GM18909 (cell line): Measurements from ENCODE around the gene PRR5L.
A peak's percentile ranks its signal among the peaks of the same experiment; 100 is the strongest.
"Not testable (repeated sequence)": the region's sequence is repeated elsewhere in the genome, so short reads cannot be mapped to it uniquely, and the experiment has no call there.

Source experiments
- ATAC-seq: cut with Tn5 transposase; IDR thresholded peaks from one replicate; pipeline ENCODE4 v1.9.1; 2021; ENCODE audit warnings: mild to moderate bottlenecking; ENCODE audit not compliant: unreplicated experiment, poor library complexity

Gene PRR5L

DNA sequence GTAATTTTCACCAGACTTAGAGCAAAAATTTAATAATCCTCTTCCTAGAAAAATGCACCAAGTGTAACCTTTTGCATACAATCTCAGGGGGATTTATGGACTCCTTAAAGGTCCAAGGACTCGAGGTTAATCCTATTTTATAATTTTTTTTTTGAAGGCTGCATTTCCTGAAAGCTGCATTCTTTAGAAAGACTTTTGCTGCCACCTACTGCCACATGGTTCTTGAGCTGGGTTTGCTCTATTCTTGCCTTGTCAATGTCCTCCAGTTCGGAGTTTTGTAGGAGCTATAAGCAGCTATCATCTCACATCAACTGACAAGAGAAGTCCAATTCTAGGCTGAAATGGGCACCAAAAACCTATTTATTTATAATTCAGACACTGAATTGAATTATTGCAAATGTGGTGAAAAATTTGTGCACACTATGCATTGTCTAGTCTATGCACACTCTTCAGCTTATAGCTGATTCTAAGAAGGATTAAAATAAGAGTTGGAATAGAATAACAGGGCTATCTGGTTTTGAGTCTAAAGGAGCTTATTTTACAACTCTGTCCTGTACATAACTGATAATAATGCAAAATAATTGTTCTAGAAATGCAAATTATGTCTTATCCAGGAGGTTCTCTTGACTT is 182.7 kb downstream of the PRR5L start:
- no peak for ATAC-seq

DNA sequence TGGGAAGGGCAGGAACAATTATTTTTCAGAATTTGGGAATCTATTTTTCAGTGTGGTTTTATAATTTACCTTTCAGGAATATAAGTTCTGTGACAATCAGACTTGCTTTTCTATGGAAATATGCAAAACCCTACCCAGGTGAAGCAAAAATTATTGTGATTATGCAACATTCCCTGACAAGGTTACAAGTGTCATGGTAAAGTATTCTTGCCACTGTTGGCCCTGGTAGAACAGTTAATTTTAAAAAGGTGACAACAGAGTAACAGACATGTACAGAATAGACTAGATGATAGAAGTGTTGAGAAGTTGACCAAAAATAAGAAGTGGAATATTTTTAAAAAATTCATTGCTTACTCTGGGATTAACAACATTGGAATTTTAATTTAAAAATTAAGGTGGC is 184.7 kb downstream of the PRR5L start:
- ATAC-seq: no peak

DNA sequence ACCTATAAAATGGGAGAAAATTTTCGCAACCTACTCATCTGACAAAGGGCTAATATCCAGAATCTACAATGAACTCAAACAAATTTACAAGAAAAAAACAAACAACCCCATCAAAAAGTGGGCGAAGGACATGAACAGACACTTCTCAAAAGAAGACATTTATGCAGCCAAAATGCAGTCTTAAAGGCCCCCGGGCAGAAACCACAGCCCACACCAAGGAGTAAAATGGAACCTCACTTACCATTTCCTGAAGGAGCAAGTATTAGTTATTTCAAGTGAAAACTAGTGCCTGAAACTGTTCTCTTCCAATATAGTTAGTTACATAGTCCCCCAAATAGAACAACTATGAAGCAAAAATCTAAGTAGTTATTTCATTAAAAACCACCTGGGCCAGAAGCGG is 187.0 kb downstream of the PRR5L start:
- ATAC-seq: not testable (repeated sequence)

DNA sequence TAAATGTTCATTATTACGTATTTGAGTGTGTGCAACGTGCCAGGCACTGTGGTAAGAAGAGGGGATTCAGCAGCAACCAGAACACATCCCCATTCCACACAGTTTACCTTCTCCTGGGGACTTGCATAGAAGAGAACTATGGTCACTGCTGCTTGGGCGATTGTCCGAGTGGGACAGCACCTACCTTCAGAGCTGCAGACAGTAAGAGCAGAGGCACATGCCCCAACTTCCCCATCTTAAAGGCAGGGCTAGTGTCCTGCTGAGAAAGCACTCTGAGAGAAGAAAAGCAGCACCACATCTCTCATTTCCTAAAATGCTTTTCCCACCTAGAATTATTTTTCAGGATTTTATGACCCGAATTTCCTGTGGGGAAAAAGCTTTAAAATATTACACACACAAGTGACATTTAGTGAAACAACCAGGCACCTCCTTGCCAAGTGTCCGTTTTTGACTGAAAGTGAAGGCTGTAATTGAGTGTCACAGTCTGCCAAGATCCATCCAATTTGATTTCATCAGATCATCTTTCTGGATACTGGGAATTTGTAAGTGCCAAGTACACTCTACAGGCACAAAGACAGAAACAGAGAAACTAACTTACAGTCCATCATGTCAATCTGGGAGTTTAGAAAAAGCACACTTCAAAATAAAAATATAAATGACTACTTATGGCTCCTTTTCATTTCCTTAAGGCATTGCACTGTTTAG is 189.4 kb downstream of the PRR5L start:
- ATAC-seq: no peak

DNA sequence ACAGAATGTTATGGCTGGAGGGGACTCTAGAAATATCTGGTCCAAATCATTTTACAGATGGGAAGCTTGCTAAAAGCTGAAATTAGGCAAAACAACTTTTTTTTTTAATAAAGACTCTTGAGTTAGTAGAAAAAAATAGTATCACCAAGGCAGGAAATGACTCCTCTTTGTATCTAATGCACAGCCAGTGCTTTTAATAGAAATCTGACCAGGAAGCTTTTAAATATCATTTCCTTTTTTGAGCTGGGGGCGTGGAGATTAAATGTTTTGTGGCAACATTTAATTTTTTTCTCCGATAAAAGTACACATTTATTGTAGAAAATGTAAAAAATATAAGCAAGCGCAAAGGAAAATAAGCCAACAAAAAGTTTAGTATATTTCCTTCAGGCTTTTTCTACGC is 191.5 kb downstream of the PRR5L start:
- ATAC-seq: no peak

DNA sequence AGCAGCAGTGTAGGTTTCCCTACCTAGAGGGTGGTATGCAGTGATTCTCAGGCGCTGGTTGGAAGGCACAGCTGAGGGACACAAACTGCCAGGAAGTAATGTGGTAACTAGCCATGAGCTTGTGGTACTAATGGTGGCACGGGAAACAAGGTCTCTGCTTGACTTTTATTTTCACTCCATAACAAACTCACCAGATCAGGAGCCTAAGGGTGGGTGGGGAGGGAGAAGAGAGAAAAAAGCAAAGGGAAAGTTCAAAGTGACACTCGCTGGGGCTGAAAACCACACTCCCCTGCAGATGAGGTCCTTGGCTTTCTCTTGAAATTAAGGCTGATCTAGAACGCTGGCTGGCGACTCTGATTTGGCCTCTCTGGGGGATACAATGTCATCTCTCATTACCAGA is 192.0 kb downstream of the PRR5L start:
- ATAC-seq: peak; percentile 69

DNA sequence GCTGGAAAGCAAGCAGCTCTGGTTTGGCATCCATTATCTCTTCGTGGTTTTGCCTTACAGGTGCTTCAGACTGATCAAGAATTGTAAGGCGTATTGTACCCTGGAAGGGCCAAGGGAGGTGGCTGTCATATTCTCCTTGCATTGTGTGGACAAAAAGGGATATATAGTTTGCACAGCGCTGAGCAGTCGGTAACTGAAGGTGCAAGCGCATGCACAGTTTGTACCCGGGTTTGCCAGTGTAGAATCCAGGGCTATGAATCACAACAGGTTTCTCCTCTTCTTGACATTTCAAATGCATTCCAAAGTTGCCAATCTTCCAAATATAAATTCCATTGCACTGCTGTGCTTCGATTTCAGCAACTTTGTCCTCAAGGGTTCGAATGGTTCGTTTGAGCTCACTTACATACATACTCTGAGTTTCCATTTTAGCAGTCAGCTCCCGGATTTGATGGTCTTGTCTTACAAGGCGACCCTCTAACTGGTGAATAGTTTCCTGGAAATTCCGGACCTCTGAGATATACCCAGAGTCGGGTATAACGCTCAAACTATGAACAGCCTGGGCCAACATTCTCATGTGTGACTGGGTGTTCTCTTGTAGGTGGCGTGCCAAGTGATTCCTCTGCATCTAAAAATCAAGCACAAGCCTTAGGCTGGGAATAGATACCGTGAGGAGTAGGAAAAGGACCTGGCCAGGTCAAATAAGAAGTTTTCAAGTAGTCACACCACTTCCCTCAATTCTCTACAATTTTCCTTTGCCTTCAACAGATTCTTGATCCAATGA is 194.1 kb downstream of the PRR5L start:
- no peak for ATAC-seq

DNA sequence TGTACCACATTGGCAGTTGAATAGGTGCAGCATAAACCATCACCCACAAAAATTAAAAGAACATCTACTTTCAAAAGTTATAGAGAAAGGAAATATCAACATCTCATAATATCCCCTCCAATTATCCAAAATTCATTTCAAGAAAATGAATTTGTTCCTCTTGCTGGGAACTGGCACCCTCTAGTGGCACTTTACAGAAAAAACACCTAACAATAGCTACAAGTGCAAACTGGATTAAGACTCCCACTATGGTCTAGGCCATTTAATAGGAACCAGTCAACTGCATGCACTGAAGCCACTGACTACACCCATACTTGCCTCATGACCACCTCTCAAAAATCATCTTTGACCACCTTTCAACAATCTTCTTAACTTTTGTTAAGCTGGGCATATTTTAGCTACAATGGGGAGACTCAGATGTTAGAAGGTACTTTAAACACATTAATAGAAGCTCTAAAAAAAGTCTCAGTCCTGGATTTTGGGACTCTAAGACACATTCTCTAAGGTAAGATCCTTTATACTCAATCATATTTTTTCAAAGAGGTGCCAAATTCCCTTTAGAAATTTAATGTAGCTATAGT is 196.7 kb downstream of the PRR5L start:
- ATAC-seq: no peak

DNA sequence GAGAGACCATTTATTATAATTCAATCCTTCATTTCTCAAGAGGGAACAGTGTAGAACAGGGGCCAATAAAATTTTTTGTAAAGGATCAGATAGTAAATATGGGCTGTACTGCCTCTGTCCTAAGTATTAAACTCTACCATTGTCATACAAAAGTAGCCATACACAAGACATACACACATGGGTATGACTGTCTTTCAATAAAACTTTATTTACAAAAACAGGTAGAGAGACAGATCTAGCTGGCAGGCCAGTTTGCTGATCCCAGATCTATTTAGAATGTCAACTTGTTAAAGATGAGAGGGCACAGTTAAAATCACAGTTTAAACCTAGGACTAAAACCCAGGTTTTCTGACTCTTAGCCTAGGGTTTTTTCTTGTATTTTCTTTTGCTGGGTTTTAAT is 197.2 kb downstream of the PRR5L start:
- ATAC-seq: no peak

DNA sequence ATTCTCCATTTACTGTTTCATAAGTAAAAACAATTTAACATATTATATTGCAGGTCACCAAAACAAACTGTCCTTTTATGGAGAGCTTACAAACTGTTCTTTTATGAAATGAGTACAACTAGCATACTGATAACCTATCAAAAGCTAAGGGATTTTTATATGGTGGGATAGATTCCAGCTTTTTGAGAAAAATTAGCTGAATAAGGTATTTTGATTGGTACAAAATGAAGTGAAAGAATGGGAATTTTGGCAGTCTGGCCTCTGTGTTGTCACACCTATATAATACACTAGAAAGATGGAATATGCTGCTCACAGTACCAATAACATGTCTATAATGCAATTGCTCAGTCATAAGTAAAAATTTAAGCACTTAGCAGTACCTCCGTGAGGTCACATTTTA is 202.6 kb downstream of the PRR5L start:
- no peak for ATAC-seq

DNA sequence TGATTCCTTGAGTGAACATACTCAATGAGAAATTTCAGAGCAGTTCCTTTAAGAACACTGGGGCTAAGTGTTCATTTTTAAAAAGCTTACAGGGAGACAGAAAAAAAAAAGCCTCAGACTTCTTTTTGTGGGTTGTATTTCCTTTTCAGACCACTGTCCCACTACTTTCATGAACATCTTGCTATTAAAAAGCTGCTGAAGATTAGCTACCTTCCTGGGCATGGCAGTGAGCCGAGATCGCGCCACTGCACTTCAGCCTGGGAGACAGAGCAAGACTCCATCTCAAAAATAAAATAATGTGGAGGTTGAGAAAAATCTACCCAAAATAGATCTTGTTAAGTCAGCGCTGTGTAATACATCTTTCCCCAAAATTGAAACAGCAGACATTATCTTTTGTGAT is 203.2 kb downstream of the PRR5L start:
- no peak for ATAC-seq

DNA sequence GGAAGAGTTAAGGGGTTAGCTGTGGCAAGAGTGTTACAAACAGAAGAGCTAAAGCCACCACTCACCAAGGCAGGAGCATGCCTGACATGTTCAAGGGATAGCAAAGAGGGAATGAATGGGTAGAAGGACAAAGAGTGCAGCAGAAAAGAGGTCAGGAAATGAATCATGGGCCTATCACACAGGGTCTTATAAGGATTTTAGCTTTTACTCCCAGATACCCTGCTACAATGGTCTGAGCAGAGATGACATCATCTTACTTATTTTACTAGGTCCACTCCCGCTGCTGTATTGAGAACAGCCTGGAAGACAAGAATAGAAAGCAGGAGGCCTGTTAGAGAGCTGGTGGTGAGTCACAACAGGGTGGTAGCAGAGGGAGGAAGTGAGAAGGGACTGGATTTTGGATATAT is 204.2 kb downstream of the PRR5L start:
- ATAC-seq: peak; percentile 96

DNA sequence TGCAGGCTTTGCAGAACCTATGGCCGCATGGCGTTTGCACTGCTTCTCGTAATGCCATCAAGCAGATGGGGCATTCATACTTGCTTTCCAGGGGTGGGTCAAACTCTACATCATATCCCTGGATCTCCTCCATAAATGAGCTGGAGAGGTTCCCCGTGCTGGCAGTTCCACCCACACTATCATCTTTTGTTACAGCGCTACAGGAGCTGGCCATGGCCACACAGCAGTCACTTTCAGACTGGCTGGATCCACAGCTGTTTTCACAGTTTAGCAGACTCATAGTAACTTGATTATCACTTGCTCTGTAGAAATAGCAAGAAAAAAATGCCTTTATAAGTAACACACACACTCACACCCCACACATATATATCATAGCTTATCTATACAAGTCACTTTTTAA is 205.1 kb downstream of the PRR5L start:
- no peak for ATAC-seq

DNA sequence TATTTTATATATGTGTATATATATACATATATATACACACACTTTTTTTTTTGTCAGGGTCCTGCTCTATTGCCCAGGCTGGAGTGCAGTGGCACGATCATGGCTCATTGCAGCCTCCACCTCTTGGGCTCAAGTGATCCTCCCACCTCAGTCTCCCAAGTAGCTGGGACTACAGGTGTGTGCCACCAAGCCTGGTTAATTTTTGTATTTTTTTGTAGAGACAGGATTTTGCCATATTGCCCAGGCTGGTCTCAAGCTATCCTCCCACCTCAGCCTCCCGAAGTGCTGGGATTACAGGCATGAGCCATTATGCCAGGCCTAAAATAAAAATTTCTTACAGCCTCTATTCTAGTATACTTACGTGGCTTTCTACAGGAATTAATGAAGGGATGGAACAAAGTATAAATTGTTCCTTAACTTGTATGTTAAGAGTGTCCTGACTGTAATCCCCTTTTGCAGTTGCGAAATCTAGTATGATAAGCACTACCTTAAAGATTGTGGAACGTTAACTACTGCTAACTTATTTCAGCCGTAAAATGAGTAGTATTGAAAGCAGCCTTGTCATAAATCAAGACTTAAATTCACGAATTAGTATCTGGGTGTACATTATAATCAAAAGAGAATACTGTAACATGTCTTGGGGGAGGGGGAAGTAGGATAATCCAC is 211.9 kb downstream of the PRR5L start:
- no peak for ATAC-seq

DNA sequence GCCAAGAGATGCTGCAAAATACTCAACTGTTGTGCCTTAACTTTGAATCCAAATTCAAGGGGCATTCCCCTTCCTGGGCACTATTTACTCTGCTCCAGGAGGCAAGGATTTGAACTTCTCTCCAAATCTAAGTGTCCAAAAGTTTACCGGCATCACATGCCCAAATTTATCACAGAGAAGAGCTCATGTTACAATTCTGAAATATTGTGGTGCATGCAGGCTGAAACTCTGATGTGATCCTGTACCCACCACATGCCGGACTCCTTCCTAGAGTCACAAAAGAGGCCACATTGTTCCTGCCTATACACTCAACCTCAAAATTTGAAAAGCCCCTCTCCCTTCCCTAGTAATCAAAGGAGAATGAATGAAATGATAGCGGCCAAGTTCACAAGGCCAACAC is 212.7 kb downstream of the PRR5L start:
- ATAC-seq: no peak

DNA sequence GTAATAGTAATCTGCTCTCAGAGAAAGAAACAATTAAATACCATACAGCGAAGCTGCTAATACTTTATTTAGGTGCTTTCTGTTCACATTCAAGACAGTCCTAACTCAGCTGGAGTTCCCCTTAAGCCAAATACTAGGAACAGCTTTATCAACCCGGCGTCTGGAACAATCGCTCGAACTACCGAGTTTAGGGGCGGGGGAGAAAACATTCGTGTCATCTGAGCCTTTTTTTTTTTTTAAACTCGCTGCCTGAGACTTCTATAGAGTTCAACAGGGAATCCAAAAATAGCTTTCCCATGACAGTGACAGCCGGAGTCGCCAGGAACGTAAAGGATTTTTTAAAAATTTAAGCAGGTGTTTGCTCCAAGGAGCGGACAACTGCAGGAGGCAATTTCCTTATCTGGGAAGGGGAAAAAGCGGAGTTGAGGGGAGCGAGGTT is 213.1 kb downstream of the PRR5L start:
- ATAC-seq: peak; percentile 13

DNA sequence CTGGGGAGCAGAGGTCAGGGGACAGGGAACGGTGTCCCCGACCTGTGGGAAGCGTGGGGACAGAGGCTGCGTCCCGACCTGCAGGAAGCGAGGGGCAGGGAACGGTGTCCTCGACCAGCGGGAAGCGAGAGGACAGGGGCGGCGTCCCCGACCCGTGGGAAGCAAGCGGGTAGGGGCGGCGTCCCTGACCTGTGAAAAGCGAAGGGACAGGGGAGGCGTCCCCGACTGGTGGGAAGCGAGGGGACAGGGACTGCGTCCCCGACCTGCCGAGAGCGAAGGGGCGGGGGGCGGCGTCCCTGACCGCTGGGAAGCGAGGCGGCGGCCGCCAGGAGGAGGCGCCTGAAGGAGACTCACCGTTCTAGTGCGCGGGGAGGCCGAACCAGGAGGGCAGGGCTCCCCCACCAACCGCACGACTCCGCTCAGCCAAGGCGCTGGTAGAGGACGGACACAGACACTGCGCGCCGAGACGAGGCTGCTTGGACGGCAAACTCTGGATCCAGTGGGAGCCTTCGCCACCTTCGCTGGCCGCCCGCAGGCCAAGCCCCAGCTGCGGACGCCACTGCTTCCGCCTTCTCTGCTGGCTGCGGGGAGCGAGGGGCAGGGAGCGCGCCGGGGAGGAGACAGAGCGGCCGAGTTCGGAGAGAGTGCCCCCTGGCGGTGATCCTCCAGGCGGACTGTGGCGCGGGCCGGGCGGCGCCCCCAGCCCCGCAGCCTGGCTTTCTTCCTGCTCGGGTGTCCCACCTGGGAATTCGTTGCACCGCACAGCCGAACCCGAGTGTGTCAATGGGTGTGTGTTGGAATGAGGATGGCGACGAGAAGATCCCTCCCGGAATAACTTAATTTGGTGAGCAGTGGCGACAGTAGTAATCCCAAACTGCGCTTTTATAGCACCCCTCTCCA is 213.9 kb downstream of the PRR5L start, which contains the start of gene TRAF6:
Gene TRAF6 (minus strand): TSS at position 579 of the 900 bp plus-strand sequence. CDS start 8,757 bp downstream, outside the sequence.
- peak; percentile 99 for ATAC-seq

DNA sequence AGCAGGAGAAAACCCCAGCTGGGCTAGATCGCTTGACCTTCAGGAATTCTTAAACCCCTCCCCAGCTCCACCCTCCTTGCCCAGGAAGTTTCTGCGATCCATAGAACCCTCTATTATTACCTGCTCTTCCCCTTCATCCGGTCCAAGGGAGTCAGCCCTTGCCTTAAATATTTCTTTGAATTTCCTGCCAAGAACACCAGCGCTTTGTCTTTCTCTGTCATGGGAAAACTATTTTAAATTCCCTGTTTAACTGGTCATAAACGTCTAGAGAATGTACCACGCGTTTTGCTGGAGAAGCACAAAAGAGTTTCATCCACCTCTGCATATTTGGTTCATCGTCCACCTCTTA is 214.5 kb downstream of the PRR5L start:
- no peak for ATAC-seq

DNA sequence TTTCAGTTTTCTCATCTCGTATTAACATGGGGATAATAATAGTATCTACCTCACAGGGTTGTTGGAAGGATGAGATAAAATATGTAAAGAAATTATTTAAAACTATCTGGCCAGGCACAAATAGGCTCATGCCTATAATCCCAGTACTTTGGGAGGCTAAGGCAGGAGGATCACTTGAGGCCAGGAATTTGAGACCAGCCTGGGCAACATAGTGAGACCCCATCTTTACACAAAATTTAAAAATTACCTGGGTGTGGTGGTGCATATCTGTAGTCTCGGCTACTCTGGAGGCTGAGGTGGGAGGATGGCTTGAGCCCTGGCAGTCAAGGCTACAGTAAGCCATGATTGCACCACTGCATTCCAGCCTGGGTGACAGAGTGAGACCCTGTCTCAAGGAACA is 215.0 kb downstream of the PRR5L start:
- not testable (repeated sequence) for ATAC-seq
